GM18867 (cell line): Measurements from ENCODE around the gene FAM229A.

Experiments
- ATAC-seq: cut with Tn5 transposase; IDR thresholded peaks from one replicate; pipeline ENCODE4 v1.9.1; 2021; ENCODE audit warnings: mild to moderate bottlenecking, moderate library complexity; ENCODE audit not compliant: unreplicated experiment

Gene FAM229A

GRCh38 chr1:32350785-32351398 lies 11.4 kb downstream of the FAM229A start:
- peak; percentile 36 for ATAC-seq

GRCh38 chr1:32349211-32349708 lies 13.0 kb downstream of the FAM229A start:
- no peak for ATAC-seq

- no peak for ATAC-seq
Measured at GRCh38 chr1:32346532-32347157, 15.6 kb downstream of the FAM229A start.

GRCh38 chr1:32345289-32345827 lies 16.9 kb downstream of the FAM229A start:
- no peak for ATAC-seq

GRCh38 chr1:32342704-32343103 lies 19.6 kb downstream of the FAM229A start:
- no peak for ATAC-seq

GRCh38 chr1:32341971-32342370 lies 20.3 kb downstream of the FAM229A start:
- ATAC-seq, result no peak

- no peak for ATAC-seq
Measured at GRCh38 chr1:32341186-32341757, 21.0 kb downstream of the FAM229A start.

- ATAC-seq, result peak; percentile 20
Measured at GRCh38 chr1:32339363-32339978, 22.8 kb downstream of the FAM229A start.

- no peak for ATAC-seq
Measured at GRCh38 chr1:32338637-32339145, 23.6 kb downstream of the FAM229A start.

GRCh38 chr1:32337855-32338636 lies 24.2 kb downstream of the FAM229A start:
- ATAC-seq, result no peak

GRCh38 chr1:32336963-32337675 lies 25.2 kb downstream of the FAM229A start:
- ATAC-seq, result no peak

- ATAC-seq, result no peak
Measured at GRCh38 chr1:32336591-32336932, 25.7 kb downstream of the FAM229A start.

- ATAC-seq, result peak; percentile 32
Measured at GRCh38 chr1:32335790-32336590, 26.3 kb downstream of the FAM229A start, which contains the start of gene MARCKSL1. TSS of gene MARCKSL1 (minus strand) at chr1:32336233. CDS start at chr1:32336033, 200 bp downstream.

- ATAC-seq, result peak; percentile 10
Measured at GRCh38 chr1:32335535-32335789, 26.8 kb downstream of the FAM229A start.

GRCh38 chr1:32334864-32335534 lies 27.3 kb downstream of the FAM229A start:
- ATAC-seq, result peak; percentile 11

- ATAC-seq, result no peak
Measured at GRCh38 chr1:32334274-32334861, 27.9 kb downstream of the FAM229A start.

- ATAC-seq, result no peak
Measured at GRCh38 chr1:32333251-32333963, 28.9 kb downstream of the FAM229A start.
